MM.1S (cell line): Measurements from ENCODE around the gene ADRM1.

Experiments used
- EZH2 ChIP-seq: fragments of 300-600 bp; sonication (generic); optimal IDR thresholded peaks from 2 replicates; pipeline ENCODE3; 2017; ENCODE audit warnings: low read depth, mild to moderate bottlenecking, antibody characterized with exemption, low read length, mixed read lengths
- TF ChIP-seq, protein P1 (sequence below): fragments of 300-600 bp; sonication (generic); IDR thresholded peaks from 2 replicates; pipeline ENCODE4 v1.5.1; 2016; ENCODE audit warnings: antibody characterized with exemption, low read length, mixed read lengths

DNA sequence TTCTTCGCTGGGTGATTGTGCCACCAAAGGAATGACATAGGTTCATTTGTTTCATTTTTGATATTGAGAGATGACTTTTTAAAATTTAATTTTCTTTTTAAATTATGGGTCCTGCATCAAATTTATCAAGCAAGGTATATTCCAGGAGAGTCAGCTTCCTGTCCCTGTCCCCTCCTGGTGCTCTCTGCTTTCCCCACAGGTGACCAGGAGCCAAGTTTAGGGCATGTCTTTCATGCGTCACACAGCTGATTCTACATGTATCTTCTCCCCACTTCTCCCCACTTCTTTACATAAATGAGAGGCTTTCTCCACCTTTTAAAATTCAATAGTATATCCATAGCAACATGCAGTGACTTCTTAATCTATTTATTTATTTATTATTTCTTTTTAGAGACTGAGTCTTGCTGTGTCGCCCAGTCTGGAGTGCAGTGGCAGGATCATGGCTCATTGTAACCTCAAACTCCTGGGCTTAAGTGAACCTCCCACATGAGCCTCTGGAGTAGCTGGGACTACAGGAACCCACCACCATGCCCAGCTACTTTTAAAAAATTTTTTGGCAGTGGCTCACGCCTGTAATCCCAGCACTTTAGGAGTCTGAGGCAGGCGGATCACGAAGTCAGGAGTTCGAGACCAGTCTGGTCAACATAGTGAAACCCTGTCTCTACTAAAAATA lies 34.4 kb upstream of the ADRM1 start:
- TF ChIP-seq, protein P1, sequence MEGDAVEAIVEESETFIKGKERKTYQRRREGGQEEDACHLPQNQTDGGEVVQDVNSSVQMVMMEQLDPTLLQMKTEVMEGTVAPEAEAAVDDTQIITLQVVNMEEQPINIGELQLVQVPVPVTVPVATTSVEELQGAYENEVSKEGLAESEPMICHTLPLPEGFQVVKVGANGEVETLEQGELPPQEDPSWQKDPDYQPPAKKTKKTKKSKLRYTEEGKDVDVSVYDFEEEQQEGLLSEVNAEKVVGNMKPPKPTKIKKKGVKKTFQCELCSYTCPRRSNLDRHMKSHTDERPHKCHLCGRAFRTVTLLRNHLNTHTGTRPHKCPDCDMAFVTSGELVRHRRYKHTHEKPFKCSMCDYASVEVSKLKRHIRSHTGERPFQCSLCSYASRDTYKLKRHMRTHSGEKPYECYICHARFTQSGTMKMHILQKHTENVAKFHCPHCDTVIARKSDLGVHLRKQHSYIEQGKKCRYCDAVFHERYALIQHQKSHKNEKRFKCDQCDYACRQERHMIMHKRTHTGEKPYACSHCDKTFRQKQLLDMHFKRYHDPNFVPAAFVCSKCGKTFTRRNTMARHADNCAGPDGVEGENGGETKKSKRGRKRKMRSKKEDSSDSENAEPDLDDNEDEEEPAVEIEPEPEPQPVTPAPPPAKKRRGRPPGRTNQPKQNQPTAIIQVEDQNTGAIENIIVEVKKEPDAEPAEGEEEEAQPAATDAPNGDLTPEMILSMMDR, result no peak
- no peak for TF ChIP-seq EZH2
